Measurements from ENCODE around the gene TSPEAR. TPM values are rescaled to one million over a fixed set of nuclear protein-coding genes. Genes with fewer than 3 reads are reported as not detected.

Gene TSPEAR
- total RNA-seq, 1 experiment from 2014 or later: 0.32 TPM

DNA sequence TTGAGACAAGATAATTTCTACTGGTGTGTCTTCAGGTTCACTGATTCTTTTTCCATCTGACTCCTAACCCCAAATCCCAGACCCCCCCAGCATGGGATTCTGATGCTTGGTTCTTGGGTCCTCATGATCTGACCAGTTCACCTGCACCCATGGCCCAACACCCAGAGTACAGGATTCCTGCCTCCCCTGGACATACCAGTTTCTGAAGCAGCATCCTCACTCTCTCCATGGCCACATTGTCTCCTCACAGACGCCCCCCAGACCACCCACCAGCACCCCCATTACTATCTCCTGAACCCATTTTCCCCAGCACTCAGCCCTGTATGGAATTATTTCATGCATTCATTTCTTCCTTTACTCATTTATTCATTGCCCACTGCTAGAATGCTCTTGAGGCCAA, 54.5 kb downstream of the TSPEAR start:
- no peaks in the 10 kb centered on the region for H3K27me3 ChIP-seq (replicated peaks; ENCODE audit: control insufficient read depth, insufficient read depth, low read length)
- H3K36me3 ChIP-seq (ENCODE audit: control insufficient read depth, insufficient read depth, low read length): no peaks in the 10 kb centered on the region
- 0 out of 2 replicates have a peak, but pooled peaks cover 2% of the 10 kb centered on the region for H3K9me3 ChIP-seq
- ChIA-PET CTCF (no interaction called here), POLR2A (no interaction called here)
- H3K27ac Mint-ChIP-seq (ENCODE audit: unreplicated experiment): no peak overlapping the region
- H3K4me1 ChIP-seq: no peaks in the 10 kb centered on the region
- TF ChIP-seq, protein P1, sequence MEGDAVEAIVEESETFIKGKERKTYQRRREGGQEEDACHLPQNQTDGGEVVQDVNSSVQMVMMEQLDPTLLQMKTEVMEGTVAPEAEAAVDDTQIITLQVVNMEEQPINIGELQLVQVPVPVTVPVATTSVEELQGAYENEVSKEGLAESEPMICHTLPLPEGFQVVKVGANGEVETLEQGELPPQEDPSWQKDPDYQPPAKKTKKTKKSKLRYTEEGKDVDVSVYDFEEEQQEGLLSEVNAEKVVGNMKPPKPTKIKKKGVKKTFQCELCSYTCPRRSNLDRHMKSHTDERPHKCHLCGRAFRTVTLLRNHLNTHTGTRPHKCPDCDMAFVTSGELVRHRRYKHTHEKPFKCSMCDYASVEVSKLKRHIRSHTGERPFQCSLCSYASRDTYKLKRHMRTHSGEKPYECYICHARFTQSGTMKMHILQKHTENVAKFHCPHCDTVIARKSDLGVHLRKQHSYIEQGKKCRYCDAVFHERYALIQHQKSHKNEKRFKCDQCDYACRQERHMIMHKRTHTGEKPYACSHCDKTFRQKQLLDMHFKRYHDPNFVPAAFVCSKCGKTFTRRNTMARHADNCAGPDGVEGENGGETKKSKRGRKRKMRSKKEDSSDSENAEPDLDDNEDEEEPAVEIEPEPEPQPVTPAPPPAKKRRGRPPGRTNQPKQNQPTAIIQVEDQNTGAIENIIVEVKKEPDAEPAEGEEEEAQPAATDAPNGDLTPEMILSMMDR (IDR thresholded peaks at IDR 0.05; ENCODE audit: insufficient read depth in 1 of 2, low read depth in 1 of 2, low read length in 1 of 2, severe bottlenecking in 1 of 2, unreplicated experiment in 1 of 2): no peak
- H3K4me1 Mint-ChIP-seq (ENCODE audit: low read depth, unreplicated experiment): no peaks in the 10 kb centered on the region
- H3K4me3 Mint-ChIP-seq (ENCODE audit: unreplicated experiment): no peak overlapping the region
- no TSS peak for BruUV-seq (replicated peaks)
- H3K27me3 Mint-ChIP-seq (ENCODE audit: insufficient read depth, unreplicated experiment): peaks cover 7% of the 10 kb centered on the region
- no peaks in the 10 kb centered on the region for H3K36me3 Mint-ChIP-seq (ENCODE audit: insufficient read depth, unreplicated experiment)
- no peak overlapping the region for H3K4me3 ChIP-seq (ENCODE audit: low read depth, low read length)
- H3K9me3 Mint-ChIP-seq (ENCODE audit: unreplicated experiment): peaks cover 8% of the 10 kb centered on the region
- intact Hi-C loops (cut with micrococcal nuclease; ENCODE audit: unreplicated experiment): no loop called here
- DNase-seq: no peak

DNA sequence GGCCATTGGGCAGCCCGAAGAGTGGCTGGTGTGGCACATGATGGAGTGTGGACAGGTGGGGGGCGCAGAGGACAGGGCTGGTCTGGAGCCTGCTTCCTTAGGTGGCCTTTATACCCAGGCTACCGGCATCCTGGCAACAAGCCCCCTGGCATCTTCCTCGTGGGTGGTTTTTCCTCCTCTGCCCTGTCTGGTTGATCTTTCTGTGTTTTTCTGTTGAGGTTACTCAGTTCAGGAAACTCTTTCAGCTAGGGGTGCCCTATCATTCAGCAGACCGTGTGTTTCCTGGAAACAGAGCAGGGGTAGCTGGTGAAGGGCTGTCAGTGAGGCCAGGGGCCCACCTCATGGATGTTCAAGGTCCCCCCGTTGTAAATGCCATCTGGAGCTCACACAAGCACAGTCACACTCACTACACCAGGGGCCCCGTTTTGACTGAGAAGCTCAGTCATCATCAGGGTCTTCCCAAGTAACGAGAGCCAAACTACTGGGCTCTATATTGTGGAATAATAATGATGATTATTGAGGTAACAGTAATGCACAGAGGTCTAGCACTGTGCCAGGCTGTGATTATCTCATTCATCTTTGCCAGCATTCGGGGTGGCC, 56.7 kb downstream of the TSPEAR start, which contains the start of gene KRTAP12-4:
TSS of gene KRTAP12-4 (minus strand) at position 84 of the 600 bp plus-strand sequence. CDS start at position 39, 45 bp downstream.
- no peaks in the 10 kb centered on the region for H3K9me3 Mint-ChIP-seq (ENCODE audit: unreplicated experiment)
- no peaks in the 10 kb centered on the region for H3K4me1 Mint-ChIP-seq (ENCODE audit: low read depth, unreplicated experiment)
- DNase-seq: no peak
- intact Hi-C loops (cut with micrococcal nuclease; ENCODE audit: unreplicated experiment): no loop called here
- H3K27ac Mint-ChIP-seq (ENCODE audit: unreplicated experiment): no peak within 1 kb of the TSS
- Histone ChIP-seq H3K9me3 (no peaks in the 10 kb centered on the region), H3K36me3 (ENCODE audit: control insufficient read depth, insufficient read depth, low read length) (no peaks in the 10 kb centered on the region), H3K4me1 (no peaks in the 10 kb centered on the region), H3K4me3 (ENCODE audit: low read depth, low read length) (no peak within 1 kb of the TSS), H3K27me3 (replicated peaks; ENCODE audit: control insufficient read depth, insufficient read depth, low read length) (no peaks in the 10 kb centered on the region)
- H3K27me3 Mint-ChIP-seq (ENCODE audit: insufficient read depth, unreplicated experiment): peaks cover 3% of the 10 kb centered on the region
- no peaks in the 10 kb centered on the region for H3K36me3 Mint-ChIP-seq (ENCODE audit: insufficient read depth, unreplicated experiment)
- CTCF ChIA-PET: no interaction called here
- POLR2A ChIA-PET: no interaction called here
- H3K4me3 Mint-ChIP-seq (ENCODE audit: unreplicated experiment): no peak within 1 kb of the TSS
- BruUV-seq (replicated peaks): no TSS peak
- TF ChIP-seq, protein P1 (IDR thresholded peaks at IDR 0.05; ENCODE audit: insufficient read depth in 1 of 2, low read depth in 1 of 2, low read length in 1 of 2, severe bottlenecking in 1 of 2, unreplicated experiment in 1 of 2): no peak

DNA sequence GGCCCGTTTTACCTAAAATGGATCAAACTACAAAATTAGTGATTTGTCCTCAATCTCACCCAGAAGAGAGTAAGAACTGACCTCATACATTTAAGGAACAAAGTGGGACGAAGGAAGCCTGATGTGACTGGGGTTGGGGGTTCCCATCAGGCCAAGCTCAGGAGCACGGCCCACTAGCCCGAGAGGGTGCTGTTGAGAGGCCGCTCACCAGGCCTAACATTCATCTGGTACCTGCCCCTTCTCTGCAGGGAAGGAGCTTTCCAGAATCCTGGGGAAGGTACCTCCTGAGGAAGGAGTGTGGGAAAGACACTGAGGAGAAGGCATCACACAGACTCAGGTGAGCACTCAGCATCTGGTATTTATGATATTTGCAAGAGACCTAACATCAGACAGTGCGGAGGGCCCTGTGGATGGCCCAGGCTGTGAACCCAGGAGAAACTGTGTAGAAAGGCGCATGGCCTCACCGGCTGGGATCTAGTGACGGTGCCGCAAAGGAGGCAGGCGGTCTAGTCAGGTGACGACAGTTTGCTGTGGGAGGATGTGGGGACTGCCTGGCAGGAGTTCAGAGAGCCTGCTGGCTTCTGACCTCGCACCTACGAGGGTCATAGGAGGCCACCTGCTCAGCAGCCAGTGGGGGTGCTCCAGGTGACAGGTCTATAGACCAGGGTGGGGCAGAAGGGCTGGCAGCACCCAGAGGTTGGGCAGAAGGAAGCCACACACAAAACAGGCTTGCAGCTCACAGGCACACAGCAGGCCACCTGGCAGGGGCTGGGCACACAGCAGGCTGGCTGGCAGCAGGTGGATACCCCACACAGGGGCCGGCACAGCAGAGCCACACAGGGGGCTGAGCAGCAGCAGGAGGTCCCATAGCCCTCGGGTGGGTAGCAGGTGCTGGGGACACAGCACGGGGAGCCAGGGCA, 57.5 kb downstream of the TSPEAR start:
- TF ChIP-seq, protein P1 (IDR thresholded peaks at IDR 0.05; ENCODE audit: insufficient read depth in 1 of 2, low read depth in 1 of 2, low read length in 1 of 2, severe bottlenecking in 1 of 2, unreplicated experiment in 1 of 2): no peak
- H3K36me3 ChIP-seq (ENCODE audit: control insufficient read depth, insufficient read depth, low read length): no peaks in the 10 kb centered on the region
- POLR2A ChIA-PET: no interaction called here
- H3K4me3 ChIP-seq (ENCODE audit: low read depth, low read length): no peak overlapping the region
- H3K27me3 Mint-ChIP-seq (ENCODE audit: insufficient read depth, unreplicated experiment): peaks cover 3% of the 10 kb centered on the region
- H3K36me3 Mint-ChIP-seq (ENCODE audit: insufficient read depth, unreplicated experiment): no peaks in the 10 kb centered on the region
- no peaks in the 10 kb centered on the region for H3K4me1 ChIP-seq
- no TSS peak for BruUV-seq (replicated peaks)
- no peaks in the 10 kb centered on the region for H3K27me3 ChIP-seq (replicated peaks; ENCODE audit: control insufficient read depth, insufficient read depth, low read length)
- intact Hi-C loops (cut with micrococcal nuclease; ENCODE audit: unreplicated experiment): no loop called here
- CTCF ChIA-PET: interaction anchor here (0.8 kb wide), 1 partner anchor 144 kb away, joined by 3 read pairs; no protein-coding TSS in a partner anchor
- DNase-seq: no peak
- no peaks in the 10 kb centered on the region for H3K9me3 Mint-ChIP-seq (ENCODE audit: unreplicated experiment)
- H3K4me1 Mint-ChIP-seq (ENCODE audit: low read depth, unreplicated experiment): no peaks in the 10 kb centered on the region
- H3K9me3 ChIP-seq: no peaks in the 10 kb centered on the region
- H3K27ac Mint-ChIP-seq (ENCODE audit: unreplicated experiment): no peak overlapping the region
- H3K4me3 Mint-ChIP-seq (ENCODE audit: unreplicated experiment): no peak overlapping the region

All from Caco-2 (cell line).